CD4-positive, alpha-beta T cell treated with Interleukin-17A for 1 hour (primary cell): Measurements from ENCODE around the gene CFAP69.

ENCODE experiments used
- DNase-seq: peaks from one replicate; pipeline ENCODE4 v3.0.0-alpha.2; 2020

CFAP69 gene

GRCh38 chr7:90244909-90245851 is at the start of gene CFAP69:
Gene CFAP69 (plus strand): TSS chr7:90245174. CDS start chr7:90245425, 251 bp downstream.
- DNase-seq: peak; percentile 88

- DNase-seq: no peak
Measured at GRCh38 chr7:90201500-90202195, 43.3 kb upstream of the CFAP69 start.

GRCh38 chr7:90207956-90208355 is 37.0 kb upstream of the CFAP69 start:
- no peak for DNase-seq

- no peak for DNase-seq
Measured at GRCh38 chr7:90209776-90210175, 35.2 kb upstream of the CFAP69 start.

GRCh38 chr7:90210475-90210874 is 34.5 kb upstream of the CFAP69 start:
- DNase-seq: no peak

GRCh38 chr7:90210981-90211380 is 34.0 kb upstream of the CFAP69 start:
- DNase-seq: no peak

- DNase-seq: no peak
Measured at GRCh38 chr7:90211391-90212148, 33.4 kb upstream of the CFAP69 start, which contains the start of gene STEAP2. Gene STEAP2 (plus strand): TSS chr7:90211740. CDS start chr7:90225083, 13,343 bp downstream.

GRCh38 chr7:90212149-90212495 is 32.9 kb upstream of the CFAP69 start:
- no peak for DNase-seq

GRCh38 chr7:90213521-90213920 is 31.5 kb upstream of the CFAP69 start:
- no peak for DNase-seq

- no peak for DNase-seq
Measured at GRCh38 chr7:90216080-90216674, 28.8 kb upstream of the CFAP69 start.

- DNase-seq: no peak
Measured at GRCh38 chr7:90216771-90217170, 28.2 kb upstream of the CFAP69 start.

GRCh38 chr7:90222390-90222789 is 22.6 kb upstream of the CFAP69 start:
- DNase-seq: no peak

- DNase-seq: no peak
Measured at GRCh38 chr7:90222811-90223725, 21.9 kb upstream of the CFAP69 start.

GRCh38 chr7:90224195-90224594 is 20.8 kb upstream of the CFAP69 start:
- DNase-seq: no peak

- DNase-seq: no peak
Measured at GRCh38 chr7:90225181-90225580, 19.8 kb upstream of the CFAP69 start.

- DNase-seq: no peak
Measured at GRCh38 chr7:90225601-90226000, 19.4 kb upstream of the CFAP69 start.

- DNase-seq: no peak
Measured at GRCh38 chr7:90227259-90227658, 17.7 kb upstream of the CFAP69 start.

GRCh38 chr7:90229682-90230081 is 15.3 kb upstream of the CFAP69 start:
- DNase-seq: no peak

GRCh38 chr7:90230834-90231233 is 14.1 kb upstream of the CFAP69 start:
- DNase-seq: no peak

GRCh38 chr7:90231304-90231703 is 13.7 kb upstream of the CFAP69 start:
- no peak for DNase-seq

GRCh38 chr7:90232430-90232829 is 12.5 kb upstream of the CFAP69 start:
- DNase-seq: no peak

- no peak for DNase-seq
Measured at GRCh38 chr7:90233569-90233968, 11.4 kb upstream of the CFAP69 start.
